Kidney epithelial cell (primary cell): ENCODE results near the gene MTCL3.

Experiments used
- DNase-seq: peaks from one replicate; pipeline ENCODE4 v3.0.0-alpha.2; 2010; ENCODE audit warnings: low read depth
- H3K27me3 ChIP-seq: 2 replicates; pipeline ENCODE4 v1.6.0; 2011; ENCODE audit warnings: low read length; ENCODE audit not compliant: control insufficient read depth, insufficient read depth
- H3K36me3 ChIP-seq: 2 replicates; pipeline ENCODE4 v1.5.1; 2011; ENCODE audit warnings: low read length; ENCODE audit not compliant: control insufficient read depth, insufficient read depth
- H3K4me3 ChIP-seq: 2 replicates; pipeline ENCODE4 v1.5.1; 2011; ENCODE audit warnings: low read depth, mild to moderate bottlenecking, control low read depth, low read length
- CTCF ChIP-seq: IDR thresholded peaks from 2 replicates; pipeline ENCODE4 v1.5.1; 2011; ENCODE audit warnings: mild to moderate bottlenecking, moderate library complexity, low read length, control low read depth, inconsistent platforms; ENCODE audit not compliant: insufficient read depth, poor library complexity, severe bottlenecking

Gene MTCL3

DNA sequence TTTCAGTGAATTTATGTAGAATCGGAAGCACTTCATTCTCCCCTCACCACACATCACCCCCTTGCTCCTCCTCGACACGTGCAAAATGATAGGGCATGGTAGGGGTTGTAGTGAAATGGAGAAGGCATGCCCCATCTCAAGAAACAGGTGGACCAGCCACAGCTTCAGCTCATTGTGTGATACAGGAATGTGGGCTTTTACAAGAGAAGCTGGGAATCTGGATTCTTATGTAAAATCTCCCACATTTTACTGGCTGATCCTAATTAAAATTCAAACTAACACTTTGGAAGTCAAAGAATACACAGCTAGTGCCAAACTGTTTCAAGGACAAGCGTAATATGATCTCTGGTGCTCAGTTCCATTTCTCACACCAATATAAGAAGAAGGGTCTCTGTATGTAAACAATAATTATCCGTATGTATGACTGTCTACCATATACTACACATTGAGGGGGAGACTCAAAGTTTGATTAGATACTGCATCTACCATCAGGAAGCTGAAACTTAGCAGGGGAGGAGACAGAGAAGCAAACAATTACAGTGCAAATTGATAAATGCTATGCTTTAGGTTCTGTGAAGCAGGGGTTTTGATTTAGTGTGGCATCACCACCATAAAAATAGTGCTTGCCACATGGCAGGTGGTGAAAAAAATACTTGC, 35.6 kb downstream of the MTCL3 start:
- Histone ChIP-seq H3K36me3 (no peaks in the 10 kb centered on the region), H3K27me3 (no peaks in the 10 kb centered on the region), H3K4me3 (no peak overlapping the region)
- no peak for DNase-seq
- no peak for TF ChIP-seq CTCF

GRCh38 chr6:127482325-127482724, 36.8 kb downstream of the MTCL3 start:
- Histone ChIP-seq H3K27me3 (no peaks in the 10 kb centered on the region), H3K36me3 (no peaks in the 10 kb centered on the region), H3K4me3 (no peak overlapping the region)
- TF ChIP-seq CTCF: no peak
- no peak for DNase-seq

- DNase-seq: peak; percentile 73
- no peaks in the 10 kb centered on the region for H3K36me3 ChIP-seq
- TF ChIP-seq CTCF: no peak
- H3K4me3 ChIP-seq: no peak overlapping the region
- H3K27me3 ChIP-seq: no peaks in the 10 kb centered on the region
Measured at GRCh38 chr6:127481628-127482027, 37.5 kb downstream of the MTCL3 start.

GRCh38 chr6:127481111-127481510, 38.0 kb downstream of the MTCL3 start:
- Histone ChIP-seq H3K27me3 (no peaks in the 10 kb centered on the region), H3K36me3 (no peaks in the 10 kb centered on the region), H3K4me3 (no peak overlapping the region)
- no peak for DNase-seq
- TF ChIP-seq CTCF: no peak

GRCh38 chr6:127477658-127478057, 41.5 kb downstream of the MTCL3 start:
- no peak overlapping the region for H3K4me3 ChIP-seq
- DNase-seq: no peak
- no peaks in the 10 kb centered on the region for H3K27me3 ChIP-seq
- H3K36me3 ChIP-seq: no peaks in the 10 kb centered on the region
- no peak for TF ChIP-seq CTCF

- no peak for DNase-seq
- Histone ChIP-seq H3K4me3 (no peak overlapping the region), H3K27me3 (no peaks in the 10 kb centered on the region), H3K36me3 (no peaks in the 10 kb centered on the region)
- no peak for TF ChIP-seq CTCF
Measured at GRCh38 chr6:127475823-127476176, 43.3 kb downstream of the MTCL3 start.
